CD4-positive, alpha-beta T cell treated with Interleukin-6 at 100 ng/mL for 8 hours (primary cell): ENCODE results near the gene RNASEH2B.

Experiments used
- DNase-seq: peaks from one replicate; pipeline ENCODE4 v3.0.0-alpha.2; 2020; ENCODE audit warnings: mixed read lengths, low spot score

The RNASEH2B gene

DNA sequence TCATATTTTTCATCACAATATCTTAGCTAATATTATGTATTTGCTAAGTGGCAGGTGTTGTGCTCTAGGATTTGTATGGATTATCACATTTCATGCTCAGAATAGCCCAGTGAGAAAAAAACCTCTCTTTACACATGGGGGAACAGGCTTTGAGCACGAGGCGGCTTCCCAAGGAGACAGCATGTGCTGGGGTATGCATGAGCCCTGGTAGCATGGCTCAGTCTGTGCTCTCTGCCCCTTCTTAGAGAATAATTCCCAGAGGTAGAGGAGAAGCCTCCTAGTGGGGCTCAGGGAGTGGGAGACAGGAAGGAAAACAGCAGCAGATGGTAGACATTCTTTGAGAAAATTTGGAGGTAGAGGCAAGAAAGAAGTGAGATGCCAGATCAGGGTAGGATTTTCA, 31.6 kb downstream of the RNASEH2B start:
- DNase-seq, result no peak

DNA sequence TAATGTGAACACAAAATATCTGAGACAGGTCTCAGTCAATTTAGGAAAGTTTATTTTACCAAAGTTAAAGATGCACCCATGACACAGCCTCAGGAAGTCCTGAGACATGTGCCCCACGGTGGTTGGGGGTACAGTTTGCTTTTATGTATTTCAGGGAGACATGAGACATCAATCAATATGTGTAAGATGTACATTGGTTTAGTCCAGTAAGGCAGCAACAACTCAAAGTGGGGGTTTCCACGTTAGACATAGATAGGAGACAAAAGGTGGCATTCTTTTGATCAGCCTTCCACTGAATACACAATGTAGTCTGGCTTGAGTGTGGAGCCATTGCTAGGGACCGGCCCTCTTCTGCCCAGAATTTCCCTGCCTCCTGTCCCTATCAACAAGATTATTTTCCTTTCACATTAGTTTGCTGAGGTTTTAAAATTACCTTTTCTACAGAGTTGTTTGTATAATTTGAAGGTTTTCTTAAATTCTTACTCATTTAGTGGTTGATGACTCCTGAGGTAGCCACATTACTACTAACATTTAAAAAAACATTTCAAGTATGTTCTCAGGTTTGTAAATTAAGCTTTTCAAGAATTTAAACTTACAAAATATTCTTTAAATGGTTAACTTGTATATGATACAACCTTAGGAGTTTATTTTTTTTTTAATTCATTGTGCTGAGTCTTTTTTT, 33.2 kb downstream of the RNASEH2B start:
- DNase-seq, result no peak

DNA sequence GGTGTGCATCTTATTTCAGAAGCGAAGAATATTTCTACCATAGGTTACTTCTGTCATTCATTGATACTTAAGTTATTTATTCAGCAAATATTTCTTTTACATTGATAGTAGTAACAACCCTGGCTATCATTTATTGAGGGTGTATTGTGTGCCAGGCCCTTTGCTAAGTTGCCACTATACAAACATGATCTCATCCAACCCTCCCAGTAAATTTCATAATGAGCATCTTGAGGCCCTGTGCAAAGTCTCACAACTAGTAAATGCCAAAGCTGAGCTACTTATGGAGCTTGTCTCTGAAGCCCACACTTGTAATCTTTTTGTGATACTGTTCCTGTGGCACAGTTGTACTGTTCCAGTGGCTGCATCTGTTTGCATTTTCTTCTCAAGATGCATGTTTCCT, 36.1 kb downstream of the RNASEH2B start:
- DNase-seq, result no peak

DNA sequence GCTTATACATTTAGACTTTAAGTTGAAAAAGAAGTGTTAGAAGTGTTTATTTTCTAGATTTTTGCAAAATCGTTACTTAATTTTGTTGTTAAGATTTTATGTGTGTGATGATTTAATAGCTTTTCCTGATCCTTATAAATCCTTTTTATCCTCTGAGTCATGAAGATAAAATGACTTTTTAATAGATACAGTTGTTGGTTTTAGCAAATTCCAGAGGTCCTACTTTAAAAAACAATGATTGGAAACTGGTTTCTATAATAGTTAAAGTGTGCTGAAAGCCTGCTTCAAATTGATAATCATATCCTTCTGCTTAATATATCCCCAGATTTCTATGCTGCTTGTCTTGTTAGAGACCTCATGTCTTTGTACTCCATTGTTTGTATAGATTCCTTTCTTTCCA, 39.0 kb downstream of the RNASEH2B start:
- no peak for DNase-seq

DNA sequence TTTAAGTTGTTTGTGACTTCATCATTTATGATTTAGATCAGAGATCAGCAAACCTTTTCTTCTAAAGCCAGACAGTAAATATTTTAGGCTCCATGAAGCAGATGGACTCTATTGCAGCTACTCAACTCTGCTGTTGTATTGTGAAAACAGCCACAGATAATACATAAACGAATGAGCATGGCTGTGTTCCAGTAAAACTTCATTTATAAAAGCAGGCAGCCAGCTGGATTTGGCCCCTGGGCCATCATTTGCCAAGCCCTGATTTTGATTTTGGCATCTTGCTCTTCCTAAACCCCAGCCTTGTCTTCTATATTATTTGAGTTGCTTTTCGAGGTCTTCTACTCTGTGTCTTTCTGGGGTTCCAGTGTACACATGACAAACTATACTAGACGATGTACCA, 41.3 kb downstream of the RNASEH2B start:
- DNase-seq, result no peak

DNA sequence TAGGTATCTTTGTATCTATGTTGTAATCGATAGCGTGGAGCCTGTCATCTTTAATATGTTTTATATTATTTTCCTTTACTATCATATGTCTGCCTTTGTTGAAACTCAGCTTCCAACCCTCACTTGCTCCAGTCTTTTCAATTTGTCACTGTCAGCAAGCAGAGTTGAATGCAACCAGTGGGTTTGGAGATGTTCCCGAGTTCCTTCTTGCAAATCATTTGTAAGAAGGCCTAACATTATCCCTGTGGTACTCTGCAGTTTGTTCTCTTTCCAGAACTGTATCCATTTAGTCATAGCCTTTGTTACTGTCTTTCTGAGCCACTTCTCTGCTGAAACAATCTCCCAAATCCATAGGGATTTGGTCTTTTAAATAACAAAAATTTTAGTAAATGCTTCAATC, 41.8 kb downstream of the RNASEH2B start:
- no peak for DNase-seq

DNA sequence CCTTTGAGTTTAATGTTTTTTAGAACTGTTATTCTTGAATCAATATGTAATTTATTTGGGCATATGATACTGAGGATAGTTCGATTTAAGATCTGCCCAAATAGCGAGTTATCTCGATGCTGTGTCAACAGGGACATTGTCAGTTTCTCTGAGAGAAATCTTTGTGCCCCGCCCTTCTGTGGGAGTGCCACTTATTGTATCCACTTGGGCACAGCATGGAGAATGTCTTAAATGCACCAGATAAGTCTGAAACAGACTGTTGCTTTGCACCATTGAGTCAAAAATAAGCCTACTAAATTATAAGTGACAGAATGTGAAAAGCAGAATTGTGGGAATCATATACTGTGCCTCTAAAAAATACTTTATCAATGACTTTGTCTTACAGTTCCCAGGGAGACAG, 45.6 kb downstream of the RNASEH2B start:
- no peak for DNase-seq

DNA sequence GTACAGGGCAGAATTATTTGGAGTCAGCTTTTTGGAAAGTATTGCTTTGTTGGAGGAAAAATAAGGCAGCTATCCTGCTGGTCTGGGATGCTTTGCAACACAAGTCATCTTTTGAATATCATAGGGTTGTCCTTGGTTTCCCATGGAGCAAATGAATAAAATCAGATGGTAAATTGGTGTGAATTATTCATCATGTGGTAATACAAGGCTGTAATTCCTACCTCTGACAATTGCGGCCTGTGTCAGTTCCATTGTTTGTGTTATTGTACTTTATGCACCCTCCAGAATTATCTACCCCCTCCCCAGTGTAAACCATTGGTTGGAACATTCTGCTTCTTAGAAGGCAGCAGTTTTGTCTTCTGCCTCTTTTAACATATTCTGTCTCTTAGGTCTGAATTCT, 46.2 kb downstream of the RNASEH2B start:
- no peak for DNase-seq

DNA sequence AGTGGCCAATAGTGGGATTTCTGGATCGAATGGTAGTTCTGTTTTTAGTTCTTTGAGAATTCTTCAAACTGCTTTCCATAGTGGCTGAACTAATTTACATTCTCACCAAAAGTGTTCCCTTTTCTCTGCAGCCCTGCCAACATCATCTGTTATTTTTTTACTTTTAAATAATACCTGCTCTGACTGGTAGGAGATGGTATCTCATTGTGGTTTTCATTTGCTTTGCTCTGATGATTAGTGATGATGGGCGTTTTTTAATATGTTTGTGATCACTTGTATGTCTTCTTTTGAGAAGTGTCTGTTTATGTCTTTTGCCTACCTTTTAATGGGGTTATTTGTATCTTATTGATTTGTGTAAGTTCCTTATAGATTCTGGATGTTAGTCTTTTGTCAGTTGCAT, 48.0 kb downstream of the RNASEH2B start:
- DNase-seq, result no peak

DNA sequence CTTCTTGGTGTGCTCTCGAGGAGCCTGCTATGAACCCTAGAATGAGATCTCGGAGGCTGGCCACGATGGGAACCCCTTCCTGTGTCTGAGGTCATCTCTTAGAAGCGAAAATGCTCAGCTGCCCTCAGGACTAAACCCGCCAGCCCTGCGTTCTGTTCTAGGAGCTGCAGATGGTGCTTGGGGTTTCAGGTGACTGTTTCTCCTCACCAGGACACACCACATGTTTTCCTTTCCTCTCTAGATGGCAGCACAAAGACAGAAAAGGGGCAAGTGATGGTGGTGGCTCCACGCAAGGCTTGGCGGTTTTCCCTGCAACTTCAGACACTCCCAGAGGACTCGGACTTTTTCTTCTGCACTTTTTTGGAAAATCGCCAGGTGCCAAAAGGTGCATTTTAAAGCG, 60.1 kb downstream of the RNASEH2B start:
- no peak for DNase-seq

DNA sequence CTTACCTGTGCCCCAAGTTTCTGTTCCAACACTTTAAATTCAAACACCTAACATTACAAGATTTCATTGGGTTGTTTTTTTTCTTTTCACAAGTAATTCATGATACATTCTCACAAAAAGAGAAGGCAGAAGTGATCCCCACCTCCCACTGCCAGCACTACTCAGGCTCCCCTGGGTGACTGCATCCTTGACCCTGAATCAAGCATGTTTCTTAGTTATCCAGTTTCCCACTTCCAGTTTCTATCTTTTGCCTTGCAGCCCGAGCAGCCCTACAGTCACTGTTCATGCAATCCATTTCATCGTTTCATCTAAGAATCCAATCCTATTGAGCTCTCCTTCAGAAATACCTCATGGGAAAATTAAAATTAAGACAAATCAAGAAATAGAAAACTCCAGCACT, 61.4 kb downstream of the RNASEH2B start:
- no peak for DNase-seq

DNA sequence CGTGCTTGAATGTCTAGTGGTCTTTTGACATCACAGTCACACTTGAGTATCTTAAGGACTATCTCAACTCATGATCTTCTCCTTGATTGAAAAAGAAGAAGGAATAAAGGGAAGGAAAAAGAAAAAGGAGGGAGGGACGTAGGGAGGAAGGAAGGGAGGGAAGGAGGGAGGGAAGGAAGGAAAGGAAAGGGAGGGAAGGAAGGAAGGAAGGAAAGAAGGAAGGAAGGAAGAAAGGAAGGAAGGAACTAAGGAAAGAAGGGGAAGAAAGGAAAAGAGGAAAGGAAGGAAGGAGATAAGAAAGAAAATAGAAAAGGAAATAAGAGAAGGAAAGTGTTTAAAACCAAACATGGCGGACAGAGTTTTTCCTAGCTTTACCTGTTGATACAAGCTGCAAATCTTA, 64.7 kb downstream of the RNASEH2B start:
- no peak for DNase-seq

DNA sequence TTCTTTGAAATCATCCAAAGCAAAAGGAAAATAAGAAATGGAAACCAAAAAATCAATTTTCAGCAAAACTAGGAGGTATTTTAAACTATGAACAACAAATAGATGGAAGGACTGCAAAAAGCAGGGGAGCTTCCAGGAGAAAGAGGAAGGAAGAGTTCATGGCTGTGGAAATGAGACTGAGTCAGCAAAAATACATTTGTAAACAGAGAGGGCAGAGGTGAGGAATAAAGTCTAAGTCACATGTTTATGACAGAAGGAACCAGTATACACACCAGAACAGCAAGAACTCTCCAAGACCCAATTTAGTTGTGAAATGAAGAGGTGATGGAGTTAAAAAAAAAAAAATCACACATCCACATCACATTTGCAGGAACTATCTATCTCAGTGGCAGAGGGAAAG, 69.6 kb downstream of the RNASEH2B start:
- DNase-seq, result no peak

DNA sequence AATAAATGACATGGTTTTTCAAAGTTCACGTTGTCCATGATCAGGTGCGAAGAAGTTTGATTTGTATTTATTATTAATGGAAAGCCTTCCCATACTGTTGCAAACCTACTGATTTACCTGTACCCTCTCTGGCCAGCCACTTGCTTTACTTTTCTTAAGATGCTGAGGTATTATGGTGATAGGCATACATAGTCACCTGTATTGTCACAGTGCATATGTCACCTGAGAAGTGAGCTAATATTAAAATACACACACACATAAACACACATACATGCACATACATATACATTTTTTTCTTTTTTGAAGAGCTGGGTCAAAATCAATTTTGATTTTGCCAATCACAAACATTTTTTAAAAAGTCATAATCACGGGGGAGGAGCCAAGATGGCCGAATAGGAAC, 72.1 kb downstream of the RNASEH2B start:
- no peak for DNase-seq

DNA sequence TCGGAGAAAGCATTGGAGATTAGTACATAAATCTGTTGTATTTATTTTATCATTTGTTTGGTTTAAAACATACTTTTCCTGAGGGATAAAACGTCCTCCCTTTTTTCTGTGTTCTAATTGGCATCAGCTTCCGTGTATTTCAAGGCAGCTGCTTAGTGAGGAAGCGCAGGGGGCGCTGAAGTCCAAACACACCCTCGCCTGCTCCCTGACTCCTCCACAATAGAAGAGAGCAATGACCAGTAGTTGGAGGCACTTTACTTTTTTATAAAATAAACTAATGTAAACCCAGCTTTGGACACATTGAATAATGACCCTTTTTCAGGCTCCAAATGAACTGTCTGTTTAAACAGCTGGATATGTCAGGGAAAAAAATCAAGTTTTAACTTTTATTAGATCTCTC, 79.9 kb downstream of the RNASEH2B start:
- no peak for DNase-seq

DNA sequence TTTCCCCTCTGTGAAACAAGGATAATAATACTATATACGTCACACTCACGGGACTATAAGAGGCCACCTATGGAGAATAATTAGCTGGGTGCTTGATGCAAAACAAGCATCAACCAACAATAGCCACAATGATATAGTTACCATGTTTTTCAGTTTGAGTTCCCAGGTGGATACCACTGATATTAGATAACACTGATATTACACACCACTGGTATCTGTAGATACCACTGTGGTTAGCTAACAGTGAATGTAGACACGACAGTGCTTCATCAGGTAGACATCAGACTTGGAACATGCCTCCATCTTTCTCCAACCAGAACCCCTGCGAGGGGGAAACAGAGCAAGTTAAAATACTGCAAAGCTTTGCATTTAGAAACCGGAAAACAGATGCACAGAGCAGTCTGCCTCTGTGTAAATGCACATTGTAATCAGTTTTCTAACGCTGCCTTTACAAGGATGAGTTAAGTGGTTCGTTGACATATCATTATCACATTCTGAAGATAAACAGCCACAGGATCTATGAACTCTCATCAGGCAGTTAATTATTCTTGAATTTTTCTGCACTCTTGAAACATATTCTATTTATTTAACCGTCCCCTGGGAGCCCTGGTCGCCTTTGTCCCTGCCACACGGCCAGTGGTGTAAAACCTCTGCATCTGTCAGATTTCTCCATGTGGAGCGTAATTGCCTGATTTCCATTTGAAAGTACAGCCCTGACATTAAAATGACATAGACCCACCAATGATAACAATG, 80.7 kb downstream of the RNASEH2B start:
- no peak for DNase-seq

DNA sequence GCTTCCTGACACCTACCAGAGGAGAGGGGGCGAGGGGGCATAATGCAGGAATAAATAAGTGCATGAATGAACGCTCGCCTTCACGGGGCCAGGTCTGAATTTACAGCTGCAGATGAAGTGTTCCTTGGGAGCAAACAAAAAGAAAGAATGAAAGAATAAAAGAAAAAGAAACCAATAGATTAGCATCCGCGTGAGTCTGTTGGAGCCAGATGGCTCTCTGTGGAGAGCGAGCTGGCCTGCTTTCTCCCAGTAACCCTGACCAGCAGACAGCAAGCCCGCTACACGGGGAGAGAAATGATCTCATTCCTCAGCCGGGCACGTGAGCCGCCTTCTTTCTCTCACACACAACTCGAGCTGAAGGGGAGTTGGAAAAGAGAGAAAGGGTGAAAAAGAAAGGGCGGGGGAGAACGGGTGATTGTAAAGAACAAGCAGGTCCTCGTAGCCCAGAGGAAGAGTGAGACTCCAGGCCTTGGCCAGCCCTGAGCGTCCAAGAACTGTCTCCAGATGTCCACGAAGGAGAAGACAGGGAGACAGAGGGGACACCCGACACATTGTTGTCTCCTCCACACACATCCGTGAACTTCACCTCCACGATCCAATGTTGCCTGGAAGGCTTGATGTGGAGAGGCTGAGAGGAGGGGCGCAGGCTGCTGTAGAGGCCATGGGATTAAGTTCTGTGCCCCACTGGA, 81.4 kb downstream of the RNASEH2B start:
- DNase-seq, result no peak

DNA sequence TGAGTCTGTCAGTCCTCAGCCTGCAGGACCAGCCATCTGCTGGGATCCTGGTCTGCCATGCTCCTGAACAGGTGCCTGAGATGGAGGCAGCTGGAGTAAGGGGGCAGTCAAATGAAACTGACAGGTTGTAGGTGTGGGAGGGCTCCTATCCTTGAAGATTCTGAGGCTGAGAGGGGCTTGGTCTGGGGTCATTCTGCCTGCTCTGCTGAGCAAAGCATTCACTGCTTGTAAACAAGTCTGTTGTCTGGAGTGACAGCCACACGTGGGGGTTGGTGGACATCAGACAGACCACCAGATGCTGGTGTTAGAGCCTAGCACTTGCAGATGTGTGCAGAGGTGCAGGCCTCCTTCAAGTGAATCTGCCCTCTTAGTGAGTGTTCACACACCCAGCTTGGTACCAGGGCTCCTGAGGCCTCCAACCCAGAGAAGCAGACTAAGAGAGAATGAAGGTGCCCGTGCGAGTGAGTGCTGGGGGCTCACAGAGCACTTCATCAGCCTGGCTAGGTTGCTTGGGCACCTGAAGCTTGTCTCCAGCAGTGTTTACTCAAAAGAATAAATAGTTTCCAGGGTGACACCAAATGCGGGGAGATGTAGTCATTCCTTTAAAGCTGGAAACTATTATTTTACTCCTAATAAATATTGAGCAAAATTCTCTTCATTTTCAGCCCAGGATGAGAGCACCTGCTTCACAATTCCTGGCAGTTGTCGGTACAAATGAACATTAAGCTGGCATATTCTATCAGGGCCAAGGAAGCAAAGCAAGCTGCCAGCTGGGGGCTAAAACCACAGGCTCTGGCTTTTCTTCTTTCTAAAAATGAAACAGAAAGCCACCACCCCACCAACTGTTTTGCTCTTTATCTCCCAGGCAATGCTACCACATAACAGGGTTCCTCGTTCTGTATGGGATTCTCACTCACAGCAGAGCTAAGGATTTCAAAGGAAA, 82.3 kb downstream of the RNASEH2B start:
- peak; percentile 9 for DNase-seq

DNA sequence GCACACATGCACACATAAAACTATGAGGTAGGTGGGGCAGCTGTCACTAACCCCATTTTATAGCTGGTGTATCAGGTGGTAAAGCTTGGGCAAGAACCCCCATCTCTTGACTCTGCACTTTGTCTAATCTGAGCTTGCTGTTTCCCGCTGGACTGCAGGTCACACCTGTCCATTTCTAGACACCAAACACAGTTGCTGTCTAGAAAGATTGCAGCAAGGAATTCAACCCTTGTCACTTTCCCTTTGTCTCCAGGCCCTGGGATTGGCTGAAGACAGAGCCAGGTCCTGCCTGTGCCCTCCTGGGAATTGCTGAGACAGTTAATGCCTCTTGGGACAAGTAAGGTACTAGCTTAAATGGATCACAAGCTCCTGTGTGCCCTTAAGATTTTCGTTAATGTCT, 83.8 kb downstream of the RNASEH2B start:
- no peak for DNase-seq

DNA sequence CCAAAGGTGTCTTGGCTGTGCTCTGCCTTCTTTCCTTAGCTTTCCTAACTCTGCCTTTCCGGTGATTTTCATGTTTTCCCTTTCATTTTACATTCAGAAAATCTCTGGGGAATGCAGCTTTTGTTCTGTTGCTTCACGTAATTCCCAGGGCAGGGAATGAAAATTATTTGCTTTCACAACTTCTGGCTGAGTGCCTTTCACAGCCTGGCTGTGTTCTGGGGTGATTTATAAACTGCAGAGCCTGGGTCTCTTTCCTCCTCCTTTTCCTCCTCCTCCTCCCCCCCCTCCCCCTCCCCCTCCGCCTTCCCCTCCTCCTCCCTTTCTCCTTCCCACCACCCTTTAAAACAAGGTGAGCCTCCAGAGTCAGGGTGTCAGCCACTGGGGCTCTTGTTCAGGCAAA, 84.3 kb downstream of the RNASEH2B start:
- no peak for DNase-seq

DNA sequence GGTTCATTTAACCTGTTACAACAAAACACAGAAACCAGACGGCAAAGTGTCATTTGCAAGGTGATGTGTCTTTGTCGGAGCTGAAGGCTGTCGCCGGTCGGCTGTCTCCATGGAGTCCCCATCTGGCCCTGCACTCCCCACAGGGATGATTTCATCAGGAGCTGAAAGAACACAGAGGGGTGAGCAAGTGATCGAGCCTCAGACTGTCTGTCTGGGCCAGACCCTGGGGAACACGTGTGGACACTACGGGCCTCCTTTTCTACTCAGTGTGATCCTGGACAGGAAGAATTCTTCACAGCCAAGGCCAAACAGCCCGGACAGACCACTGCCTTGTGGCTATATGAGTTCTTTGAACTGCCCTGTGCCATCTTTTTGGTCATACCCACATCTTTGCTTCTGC, 85.1 kb downstream of the RNASEH2B start:
- no peak for DNase-seq

DNA sequence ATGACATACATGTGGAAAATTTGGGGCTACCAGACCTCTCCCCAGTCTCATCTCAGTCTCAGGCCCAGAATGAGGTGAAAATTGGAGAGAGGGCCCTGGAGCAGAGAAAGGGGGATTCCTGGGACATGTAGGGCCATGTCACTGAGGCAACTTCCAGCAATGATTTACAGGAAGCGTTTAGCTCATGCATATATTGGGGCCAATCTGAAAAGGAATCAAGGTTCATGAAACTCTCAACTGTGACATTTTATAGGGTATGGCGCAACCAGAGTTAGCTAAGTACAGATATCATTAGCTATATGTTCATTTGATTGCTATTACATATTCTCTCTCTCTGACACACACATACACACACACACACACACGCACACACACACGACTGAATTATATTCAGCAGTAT, 86.3 kb downstream of the RNASEH2B start:
- no peak for DNase-seq
